Stimulated activated CD8-positive, alpha-beta memory T cell treated with anti-CD3 and anti-CD28 coated beads, Interleukin-7, amount 100 ng/mL, for 4 hours (primary cell): ENCODE data around the gene SOX15.
"Not testable (repeated sequence)": the region's sequence is repeated elsewhere in the genome, so short reads cannot be mapped to it uniquely, and the experiment has no call there.

Experiments used
- DNase-seq, 2 donors: peaks; one replicate each; pipeline ENCODE4 v3.0.0-alpha.2; 2020; ENCODE audit warnings: low read depth in 2 of 2

Gene SOX15

DNA sequence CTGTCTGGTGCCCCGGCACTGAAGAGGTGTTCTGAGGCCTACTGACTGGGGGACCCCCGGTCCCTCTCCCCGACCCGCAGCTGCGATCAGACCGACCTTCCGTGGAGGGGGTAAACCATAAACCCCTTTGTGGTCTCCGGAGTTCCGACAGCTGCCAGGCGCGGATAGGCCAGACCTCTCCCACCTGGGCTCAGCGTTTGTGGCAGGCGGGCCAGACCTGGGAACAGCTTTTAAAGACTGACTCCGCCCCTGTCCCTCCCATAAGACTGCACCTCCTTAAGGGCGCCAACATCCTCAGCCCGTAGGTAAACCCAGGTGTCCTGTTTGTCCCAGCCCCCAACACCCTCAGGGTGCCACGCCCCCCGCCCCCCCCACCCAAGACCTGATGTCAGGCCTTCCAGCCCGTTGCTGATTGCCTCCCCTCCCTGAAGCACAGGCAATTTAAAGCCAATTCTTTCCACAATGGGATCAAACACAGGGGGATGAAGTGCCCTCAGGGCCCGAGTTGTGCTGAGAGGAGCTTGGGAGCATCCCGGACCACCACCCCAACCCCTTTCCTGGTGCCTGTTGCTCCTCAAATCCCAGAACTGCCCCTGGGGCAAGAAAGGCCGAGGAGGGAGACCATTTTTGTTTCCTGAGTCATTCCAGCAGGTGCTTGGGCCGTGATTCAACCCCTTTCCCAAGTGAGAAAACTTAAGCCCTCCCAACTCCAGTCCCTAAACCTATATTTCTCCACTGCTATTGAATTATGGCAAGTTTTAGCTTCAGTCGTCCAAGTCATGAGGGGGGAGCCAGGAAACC, at the start of gene SOX15:
Gene SOX15 (minus strand): TSS at position 204 of the 801 bp plus-strand sequence. CDS start 418 bp downstream, outside the sequence.
- DNase-seq = no peak

DNA sequence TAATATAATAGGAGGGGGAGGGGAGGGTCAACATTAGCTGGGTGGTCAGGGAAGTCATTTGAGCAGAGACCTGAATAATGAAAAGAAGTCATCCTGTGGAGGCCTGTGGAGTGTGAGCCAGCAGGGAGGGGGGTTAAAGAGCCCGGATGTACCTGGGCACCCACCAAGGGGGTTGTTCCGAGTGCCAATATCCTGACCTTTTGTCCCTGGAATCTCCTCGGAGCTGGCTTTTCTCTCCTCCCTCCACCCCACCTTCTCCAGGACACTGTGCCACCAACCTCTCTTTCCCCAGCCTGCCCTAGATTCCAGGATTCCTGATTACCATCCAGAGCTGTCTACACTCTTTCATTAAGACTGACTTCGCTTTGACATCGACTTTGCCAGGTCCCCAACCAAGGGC, 46.3 kb upstream of the SOX15 start:
- no peak for DNase-seq

DNA sequence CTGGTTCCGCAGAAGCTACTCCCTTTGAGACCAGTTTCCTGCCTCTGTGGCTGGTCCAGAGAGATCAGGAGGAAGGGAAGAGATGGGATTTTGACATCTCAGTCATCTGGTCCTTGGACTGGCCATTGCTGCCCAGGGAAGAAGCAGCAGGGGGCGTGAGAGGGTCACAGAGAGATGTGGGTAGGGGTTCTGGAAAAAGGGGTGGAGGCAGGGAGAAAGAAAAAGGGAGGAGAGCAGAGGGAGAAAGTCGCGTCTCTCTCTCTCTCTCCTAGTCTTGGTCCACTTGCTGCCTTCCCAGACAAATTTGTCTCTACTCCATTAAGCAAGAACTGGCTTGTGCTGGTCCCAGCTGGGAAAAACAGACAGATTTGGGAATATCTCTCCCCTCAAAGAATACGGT, 44.5 kb upstream of the SOX15 start:
- DNase-seq = no peak

DNA sequence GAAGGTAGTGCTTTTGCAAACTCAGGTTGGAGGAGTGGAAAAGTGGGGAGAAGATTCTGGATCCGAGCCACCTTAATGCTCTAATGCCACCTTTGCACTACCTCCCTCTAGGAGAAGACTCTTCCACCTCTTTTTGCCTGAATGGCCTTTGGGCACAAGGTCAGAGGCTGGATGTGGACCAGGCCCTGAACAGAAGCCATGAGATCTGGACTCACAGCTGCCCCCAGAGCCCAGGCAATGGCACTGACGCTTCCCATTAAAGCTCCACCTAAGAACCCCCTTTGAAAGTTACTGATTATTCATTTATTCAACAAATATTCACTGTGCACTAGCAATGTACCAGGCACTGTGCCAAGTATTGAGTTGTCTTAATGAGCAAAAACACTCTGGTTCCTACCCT, 43.2 kb upstream of the SOX15 start:
- no peak for DNase-seq

DNA sequence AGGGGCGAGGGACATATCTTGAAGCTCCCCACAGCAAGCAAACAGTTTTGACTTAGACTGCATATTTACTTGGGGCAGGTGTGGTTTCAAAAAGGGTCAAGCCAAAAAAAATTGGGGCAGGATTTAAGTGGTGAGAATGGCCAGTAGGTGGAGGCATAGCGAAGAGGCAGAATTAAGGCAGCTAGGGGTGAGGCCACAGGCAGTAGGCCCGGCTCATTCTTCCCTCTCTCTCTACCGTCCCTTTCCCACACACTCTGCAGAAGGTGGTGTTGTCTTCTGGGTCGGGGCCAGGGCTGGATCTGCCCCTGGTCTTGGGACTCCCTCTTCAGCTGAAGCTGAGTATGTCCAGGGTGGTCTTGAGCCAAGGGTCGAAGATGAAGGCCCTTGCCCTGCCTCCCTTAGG, 42.6 kb upstream of the SOX15 start:
- no peak for DNase-seq

DNA sequence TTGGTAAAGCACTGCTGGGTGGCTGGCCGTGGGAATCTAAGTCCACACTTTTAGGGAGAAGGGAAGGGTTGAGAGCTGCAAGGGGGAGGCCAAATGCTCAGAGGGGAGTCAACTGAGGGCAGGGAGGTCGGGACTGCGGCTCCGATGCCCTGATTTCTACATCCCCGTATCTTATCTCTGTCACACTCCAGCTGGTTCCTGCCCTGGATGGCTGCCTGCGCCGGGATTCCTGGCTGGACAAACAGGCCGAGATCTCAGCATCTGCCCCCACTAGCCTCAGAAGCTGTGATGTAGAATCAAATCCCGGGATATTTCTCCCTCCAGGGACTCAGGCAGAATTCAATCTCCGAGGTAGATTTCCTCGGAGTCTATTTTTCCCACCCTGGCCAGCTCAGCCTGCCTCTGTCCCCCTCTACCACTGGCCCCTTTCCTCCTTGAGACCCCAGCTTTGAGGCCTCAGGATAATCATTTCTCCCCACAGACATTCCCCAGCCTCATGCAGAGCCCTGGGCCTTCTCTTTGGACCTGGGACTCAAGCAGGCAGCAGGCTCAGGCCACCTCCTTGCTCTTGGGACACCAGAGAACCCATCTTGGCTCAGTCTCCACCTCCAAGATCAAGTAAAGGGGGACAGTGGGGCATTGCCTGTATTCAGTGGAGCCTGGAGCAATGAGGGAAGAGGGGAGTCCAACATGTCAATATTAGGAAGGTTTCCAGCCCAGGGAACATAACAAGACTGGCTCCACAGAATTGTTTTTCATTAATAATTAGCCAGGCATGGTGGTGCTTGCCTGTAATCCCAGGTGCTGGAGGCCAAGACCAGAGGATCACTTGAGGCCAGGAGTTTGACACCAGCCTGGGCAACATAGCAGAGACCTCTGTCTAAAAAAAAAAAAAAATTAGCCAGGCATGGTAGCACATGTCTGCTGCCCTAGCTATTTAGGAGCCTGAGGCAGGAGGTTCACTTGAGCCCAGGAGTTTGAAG, 41.8 kb upstream of the SOX15 start:
- DNase-seq = no peak

DNA sequence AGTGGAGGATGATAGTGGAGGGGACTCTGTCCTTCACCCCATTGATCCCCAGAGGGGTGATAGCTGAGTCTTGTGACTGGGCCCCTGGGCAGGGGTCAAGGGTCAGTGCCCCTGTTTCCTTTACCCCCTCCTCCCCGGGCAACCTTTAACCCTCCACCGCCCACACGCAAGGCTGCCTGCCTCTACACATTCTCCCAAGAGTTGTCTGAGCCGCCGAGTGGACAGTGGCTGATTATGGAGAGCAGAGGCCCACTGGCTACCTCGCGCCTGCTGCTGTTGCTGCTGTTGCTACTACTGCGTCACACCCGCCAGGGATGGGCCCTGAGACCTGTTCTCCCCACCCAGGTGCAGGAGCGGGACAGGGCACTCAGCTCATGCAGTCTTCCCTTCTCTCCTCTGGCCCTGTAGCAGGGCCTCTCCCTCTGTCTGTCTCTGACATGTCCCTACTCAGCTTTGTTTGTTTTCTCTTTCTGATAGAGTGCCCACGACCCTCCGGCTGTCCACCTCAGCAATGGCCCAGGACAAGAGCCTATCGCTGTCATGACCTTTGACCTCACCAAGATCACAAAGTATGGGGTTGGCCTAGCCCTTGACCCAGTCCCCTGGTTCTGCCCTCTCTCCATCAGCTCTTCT, 40.2 kb upstream of the SOX15 start, which contains the start of gene SHBG:
Gene SHBG (plus strand): TSS at position 197 of the 633 bp plus-strand sequence. CDS start 38 bp downstream, at position 235.
- no peak for DNase-seq

DNA sequence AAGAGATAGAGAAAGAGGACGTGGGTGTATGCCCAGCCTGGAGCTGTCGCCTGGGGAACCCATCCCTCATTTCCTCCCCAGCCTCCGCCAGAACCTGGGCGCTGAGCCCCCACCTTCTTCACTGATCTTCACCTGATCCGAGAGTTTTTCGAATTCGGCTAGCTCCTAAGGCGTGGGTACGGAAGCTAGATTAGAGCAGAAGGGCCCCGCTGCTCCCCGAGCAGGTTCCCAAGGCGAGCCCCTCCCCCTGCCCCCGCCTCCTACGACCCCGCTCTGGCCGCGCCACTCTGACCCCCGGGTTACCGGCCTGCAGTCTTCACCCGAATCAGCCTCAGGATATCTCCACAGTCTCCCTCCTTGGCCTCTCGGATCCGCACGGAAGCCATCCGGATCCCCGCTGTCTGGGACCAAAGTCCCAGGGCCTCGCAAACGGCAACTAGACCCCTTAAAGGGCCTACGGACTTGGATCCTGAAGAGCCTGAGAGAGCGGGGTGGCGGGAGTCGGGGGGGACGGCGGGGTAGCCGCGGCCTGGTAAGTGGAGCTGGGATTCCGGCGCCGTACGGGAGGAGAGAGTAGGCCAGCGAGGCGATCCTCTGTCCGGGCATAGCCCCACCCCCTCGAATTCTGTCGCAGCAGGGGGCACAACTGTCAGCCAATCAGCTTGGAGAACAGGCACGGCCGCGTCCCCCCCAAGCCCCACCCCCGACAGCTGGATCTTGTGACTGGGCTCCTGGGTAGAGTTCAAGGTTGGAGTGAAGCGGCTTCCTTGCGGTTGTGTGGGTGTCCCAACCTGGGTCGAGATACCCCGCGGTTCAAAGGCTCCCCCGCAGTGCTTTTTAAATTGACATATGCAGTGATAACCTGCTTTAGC, 37.6 kb upstream of the SOX15 start, which contains the start of gene SAT2:
Gene SAT2 (minus strand): TSS at position 572 of the 872 bp plus-strand sequence. CDS start 186 bp downstream, at position 386.
- DNase-seq = peak; percentile 85 to 86

DNA sequence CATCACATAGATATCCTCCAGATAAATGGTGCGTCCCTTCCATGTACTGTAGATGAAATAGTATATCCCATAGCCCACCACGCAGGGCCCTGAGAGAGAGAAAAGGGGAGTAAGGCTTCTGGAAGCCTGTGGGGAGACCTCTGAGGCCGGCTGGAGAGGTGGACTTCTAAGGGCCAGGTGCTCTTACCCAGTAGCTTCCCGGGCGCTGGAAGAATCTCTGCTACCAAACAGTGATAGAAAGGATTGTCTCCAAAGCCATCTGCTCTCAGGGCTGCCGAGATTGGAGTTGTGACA, 37.0 kb upstream of the SOX15 start:
- DNase-seq = no peak

DNA sequence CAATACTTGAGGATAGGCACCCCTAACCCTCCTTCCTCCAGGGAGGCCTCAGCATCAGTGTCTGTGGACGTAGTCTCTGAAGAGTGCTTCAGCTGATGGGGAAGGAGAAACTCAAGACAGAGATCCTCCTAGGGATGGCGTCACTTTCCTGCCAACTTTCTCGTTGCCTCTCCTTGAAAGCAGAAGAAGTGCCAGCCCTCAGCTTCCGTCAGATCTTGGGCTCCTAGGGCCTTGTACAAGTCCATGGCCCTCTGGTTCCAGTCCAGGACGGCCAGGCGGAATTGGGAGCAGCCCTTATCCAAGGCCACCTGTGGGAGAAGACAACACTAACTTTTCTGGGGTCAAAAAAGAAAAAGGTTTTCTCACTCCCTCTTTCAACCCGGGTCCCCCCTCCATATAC, 36.4 kb upstream of the SOX15 start:
- DNase-seq = no peak

DNA sequence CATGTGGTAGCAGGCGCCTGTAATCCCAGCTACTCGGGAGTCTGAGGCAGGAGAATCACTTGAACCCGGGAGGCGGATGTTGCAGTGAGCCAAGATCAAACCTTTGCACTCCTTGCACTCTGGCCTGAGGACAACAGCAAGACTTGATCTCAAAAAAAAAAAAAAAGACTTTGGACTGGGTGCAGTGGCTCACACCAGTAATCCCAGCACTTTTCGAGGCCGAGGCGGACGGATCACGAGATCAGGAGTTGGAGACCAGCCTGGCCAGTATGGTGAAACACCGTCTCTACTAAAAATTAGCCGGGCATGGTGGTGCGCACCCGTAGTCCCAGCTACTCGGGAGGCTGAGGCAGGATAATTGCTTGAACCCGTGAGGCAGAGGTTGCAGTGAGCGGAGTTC, 35.9 kb upstream of the SOX15 start:
- DNase-seq = not testable (repeated sequence)

DNA sequence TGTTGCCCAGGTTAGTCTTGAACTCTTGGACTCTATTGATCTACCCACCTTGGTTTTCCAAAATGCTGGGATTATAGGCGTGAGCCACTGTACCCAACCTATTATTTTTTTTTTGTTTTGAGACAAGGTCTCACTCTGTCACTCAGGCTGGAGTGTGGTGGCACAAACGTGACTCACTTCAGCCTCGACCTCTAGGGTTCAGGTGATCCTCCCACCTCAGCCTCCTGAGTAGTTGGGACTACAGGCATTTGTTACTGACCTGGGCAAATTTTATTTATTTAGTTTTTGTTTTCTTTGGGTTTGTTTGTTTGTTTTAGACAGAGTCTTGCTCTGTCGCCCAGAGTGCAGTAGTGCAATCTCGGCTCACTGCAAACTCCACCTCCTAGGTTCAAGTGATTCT, 33.8 kb upstream of the SOX15 start:
- DNase-seq = no peak

DNA sequence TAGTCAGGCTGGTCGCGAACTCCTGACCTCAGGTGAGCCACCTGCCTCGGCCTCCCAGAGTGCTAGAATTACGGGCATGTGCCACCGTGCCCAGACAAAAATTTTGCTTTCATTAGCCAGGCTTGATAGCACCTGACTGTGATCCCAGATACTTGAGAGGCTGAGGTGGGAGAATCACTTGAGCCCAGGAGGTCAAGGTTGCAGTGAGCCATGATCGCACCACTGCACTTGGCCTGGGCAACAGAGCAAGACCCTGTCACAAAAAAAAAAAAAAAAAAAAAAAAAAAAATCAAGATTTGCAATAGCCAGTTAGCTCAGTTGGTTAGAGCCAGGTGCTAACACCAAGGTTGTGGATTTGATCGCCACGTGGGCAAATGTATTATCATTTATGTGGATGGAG, 30.9 kb upstream of the SOX15 start:
- no peak for DNase-seq

DNA sequence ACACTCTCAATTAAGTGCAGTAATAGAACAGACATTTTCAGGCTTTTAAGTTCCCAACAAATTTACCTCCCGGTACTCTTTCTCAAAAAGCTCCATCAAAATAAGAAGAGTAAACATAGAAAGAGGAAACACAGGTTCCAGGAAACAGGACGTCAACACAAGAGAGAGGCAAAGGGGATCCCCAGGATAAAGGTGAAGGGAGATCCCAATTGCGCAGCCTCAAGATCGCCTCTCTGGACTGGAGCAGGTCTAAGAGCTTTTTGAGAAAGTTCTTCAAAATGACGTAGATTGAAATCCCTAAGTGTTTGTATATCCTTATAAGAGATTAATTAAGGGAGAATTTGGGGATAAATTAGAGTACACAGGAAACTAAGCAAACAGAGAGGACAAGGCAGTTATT, 28.7 kb upstream of the SOX15 start:
- no peak for DNase-seq

DNA sequence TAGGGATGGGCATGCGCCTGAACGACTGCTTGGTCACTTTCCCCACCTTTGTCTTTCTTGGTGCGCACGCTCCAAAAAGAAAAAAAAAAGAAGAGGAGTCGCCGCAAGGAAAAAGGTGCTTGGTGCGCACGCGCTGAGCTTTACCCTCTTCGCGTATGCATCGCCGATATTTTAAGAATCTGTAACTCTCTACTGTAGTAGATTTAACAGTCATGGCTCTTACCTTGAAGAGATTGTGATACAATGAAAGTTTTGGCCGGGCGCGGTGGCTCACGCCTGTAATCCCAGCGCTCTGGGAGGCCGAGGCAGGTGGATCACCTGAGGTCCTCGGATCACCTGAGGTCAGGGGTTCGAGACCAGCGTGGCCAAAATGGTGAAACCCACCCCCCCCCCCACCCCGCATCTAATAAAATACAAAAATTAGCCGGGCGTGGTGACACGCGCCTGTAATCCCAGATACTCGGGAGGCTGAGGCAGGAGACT, 25.4 kb upstream of the SOX15 start:
- no peak for DNase-seq

DNA sequence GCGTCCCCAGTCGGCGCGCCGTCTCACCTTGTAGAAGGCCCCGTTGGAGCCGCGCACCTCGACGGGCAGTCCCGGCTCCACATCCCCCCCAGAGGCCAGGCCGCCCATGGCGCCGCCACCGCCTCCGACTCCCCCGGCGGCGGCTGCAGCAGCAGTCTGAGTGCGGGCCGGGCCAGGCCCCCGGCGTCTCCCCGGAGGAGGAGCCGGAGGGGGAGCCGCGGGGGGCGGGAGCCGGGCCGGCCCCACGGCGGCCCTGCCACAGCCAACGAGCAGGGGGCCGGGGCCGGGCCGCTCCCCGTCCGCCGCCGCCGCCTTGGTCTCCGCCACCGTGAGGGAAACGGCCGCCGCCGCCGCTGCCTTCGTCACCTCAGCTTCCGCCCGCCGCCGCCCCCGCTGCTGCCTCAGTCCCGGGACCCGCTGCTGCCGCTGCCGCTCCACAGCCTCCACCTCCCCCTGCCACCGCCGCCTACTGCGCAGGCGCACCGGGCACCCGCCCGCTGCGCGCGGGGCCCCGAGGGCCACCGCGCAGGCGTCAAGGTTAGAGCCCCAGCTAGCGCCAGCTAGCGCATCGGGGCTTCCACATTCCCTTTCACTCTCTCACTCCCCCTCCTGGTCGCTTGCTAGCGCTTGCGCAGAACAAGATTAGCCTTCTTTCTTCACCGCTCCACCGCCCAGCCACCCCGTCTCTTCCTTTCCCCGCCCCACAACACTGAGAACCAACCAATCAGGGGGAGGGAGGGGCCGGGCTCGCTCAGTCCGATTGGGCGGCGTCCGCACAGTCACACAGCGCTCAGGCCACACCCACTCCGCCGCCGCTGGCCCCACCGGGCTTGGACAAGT, 24.8 kb upstream of the SOX15 start, which contains the start of gene FXR2:
Gene FXR2 (minus strand): TSS at position 473 of the 840 bp plus-strand sequence. CDS start 365 bp downstream, at position 108.
- DNase-seq = peak; percentile 99

DNA sequence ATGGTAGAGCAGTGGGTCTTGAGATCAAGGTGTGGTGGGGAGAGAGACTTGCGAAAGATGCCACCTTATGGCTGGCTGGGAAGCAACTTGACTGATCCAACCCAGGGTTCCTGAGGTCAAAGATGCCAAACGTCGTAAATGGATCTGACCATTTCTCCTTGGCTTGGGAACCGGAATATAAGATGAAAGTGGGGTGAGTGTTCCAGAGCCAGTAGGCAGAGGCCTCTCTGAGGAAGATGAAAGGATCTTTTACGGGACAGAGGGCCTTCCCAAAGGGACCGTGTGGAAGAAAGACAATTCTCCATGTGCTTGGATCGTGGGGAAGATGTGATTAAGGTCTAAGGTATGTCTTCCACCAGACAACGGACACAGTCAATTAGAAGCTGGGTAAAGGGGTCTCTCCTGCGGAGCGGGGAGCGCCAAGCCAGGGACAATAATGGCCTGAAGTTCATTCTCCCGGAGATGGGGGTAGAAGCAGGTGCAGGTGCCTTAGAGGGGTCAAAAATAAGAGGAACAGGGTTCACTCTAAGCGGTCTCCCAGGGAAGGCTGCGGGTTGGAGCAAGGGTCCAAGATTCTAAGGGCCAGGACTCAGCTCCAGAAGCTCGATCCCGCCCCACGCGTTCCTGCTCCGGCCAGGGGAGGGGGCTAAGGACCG, 24.0 kb upstream of the SOX15 start:
- DNase-seq = no peak

DNA sequence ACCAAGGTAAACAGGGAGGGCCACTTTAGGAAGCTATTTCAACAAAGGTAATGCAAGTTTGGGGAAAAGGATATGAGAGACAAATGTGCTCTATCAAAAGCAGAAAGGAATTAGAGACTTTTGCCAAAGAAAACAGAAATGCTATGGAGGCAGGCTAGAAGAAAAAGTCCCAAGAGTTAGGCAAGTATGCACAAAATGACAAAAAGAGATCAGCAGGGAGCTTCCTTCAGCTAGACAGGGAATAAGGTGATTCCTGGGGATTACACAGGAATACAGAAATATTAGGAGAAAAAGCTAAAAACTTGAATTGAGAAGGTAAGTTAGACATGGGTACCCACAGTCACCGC, 22.4 kb upstream of the SOX15 start:
- DNase-seq = no peak

DNA sequence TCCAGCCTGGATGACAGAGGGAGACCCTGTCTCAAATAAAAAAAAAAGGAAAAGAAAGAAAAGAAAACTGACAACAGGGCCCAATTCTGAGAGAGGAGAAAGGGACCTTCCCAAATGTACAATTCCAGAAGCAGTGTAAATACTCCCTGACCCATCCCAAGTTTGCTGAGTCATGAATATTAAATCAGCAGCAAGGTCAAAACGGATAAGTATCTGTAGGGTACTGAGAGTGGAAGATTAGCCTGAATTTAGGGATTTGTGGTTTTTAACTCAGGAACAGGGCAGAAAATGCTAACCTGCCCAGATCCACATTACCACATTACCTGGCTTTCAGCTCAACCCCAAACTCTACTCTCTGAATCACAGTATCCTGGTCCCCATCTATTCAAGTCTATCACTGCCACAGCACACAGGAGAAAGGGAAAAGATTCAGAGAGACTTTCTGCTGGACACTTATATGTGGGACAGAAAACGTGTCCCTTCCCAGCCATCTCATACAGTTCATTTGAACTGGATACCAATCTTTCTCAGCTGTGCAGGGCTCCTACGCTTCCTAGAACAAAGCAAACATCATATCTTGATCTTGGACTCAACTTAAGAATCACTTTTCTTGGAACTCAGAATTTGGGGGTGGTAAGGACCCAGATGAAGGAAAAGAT, 21.9 kb upstream of the SOX15 start:
- DNase-seq = no peak
